Measurements from ENCODE around the gene CYBA.

- TF ChIP-seq POLR2A (IDR thresholded peaks at IDR 0.05) (no peak), EP300 (IDR thresholded peaks at IDR 0.05; ENCODE audit: low read depth) (no peak)
- TF ChIP-seq, protein P1, sequence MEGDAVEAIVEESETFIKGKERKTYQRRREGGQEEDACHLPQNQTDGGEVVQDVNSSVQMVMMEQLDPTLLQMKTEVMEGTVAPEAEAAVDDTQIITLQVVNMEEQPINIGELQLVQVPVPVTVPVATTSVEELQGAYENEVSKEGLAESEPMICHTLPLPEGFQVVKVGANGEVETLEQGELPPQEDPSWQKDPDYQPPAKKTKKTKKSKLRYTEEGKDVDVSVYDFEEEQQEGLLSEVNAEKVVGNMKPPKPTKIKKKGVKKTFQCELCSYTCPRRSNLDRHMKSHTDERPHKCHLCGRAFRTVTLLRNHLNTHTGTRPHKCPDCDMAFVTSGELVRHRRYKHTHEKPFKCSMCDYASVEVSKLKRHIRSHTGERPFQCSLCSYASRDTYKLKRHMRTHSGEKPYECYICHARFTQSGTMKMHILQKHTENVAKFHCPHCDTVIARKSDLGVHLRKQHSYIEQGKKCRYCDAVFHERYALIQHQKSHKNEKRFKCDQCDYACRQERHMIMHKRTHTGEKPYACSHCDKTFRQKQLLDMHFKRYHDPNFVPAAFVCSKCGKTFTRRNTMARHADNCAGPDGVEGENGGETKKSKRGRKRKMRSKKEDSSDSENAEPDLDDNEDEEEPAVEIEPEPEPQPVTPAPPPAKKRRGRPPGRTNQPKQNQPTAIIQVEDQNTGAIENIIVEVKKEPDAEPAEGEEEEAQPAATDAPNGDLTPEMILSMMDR (IDR thresholded peaks at IDR 0.05) = no peak
Observed at GRCh38 chr16:88676502-88677242, 25.8 kb upstream of the CYBA start.

Measured in transverse colon (tissue), 3 donors.